ENCODE measurements around the gene MRTFA.
"Not testable (repeated sequence)": the region's sequence is repeated elsewhere in the genome, so short reads cannot be mapped to it uniquely, and the experiment has no call there.

The MRTFA gene

GRCh38 chr22:40660730-40661129 is 24.2 kb upstream of the MRTFA start:
- DNase-seq (ENCODE audit: low read depth in 2 of 3, low spot score in 2 of 3) = no peak

- no peak for DNase-seq (ENCODE audit: low read depth in 2 of 3, low spot score in 2 of 3)
Observed at GRCh38 chr22:40659166-40659565, 22.6 kb upstream of the MRTFA start.

DNA sequence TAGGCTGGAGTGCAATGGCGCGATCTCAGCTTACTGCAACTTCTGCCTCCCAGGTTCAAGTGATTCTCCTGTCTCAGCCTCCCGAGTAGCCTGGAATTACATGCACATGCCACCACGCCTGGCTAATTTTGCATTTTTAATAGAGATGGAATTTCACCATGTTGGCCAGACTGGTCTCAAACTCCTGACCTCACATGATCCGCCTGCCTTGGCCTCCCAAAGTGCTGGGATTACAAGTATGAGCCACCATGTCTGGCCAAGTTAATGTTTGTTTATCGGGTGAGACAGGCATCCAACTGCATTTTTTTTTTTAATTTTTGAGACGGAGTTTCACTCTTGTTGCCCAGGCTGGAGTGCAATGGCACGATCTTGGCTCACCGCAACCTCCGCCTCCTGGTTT is 20.1 kb upstream of the MRTFA start:
- DNase-seq (ENCODE audit: low read depth in 2 of 3, low spot score in 2 of 3) = not testable (repeated sequence)

DNA sequence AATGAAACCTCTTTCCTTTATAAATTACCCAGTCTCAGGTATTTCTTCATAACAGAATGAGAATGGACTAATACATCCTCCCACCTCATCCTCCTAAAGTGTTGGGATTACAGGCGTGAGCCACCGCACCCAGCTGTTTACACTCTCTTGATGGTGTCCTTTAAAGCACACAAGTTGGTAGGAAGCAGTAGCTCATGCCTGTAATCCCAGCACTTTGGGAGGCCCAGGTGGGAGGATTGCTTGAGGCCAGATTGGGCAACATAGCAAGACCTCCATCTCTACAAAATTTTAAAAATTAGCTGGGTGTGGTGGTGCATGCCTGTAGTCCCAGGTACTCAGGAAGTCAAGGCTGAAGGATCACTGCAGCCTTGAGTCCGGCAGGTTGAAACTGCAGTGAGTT is 19.4 kb upstream of the MRTFA start:
- DNase-seq (ENCODE audit: low read depth in 2 of 3, low spot score in 2 of 3) = not testable (repeated sequence)

- no peak for DNase-seq (ENCODE audit: low read depth in 2 of 3, low spot score in 2 of 3)
Observed at GRCh38 chr22:40654522-40655167, 18.1 kb upstream of the MRTFA start.

- DNase-seq (ENCODE audit: low read depth in 2 of 3, low spot score in 2 of 3) = no peak
Observed at GRCh38 chr22:40653361-40653760, 16.8 kb upstream of the MRTFA start.

GRCh38 chr22:40651563-40652501 is 15.3 kb upstream of the MRTFA start:
- DNase-seq (ENCODE audit: low read depth in 2 of 3, low spot score in 2 of 3) = peak; percentile 50 to 80 (median 71)

DNA sequence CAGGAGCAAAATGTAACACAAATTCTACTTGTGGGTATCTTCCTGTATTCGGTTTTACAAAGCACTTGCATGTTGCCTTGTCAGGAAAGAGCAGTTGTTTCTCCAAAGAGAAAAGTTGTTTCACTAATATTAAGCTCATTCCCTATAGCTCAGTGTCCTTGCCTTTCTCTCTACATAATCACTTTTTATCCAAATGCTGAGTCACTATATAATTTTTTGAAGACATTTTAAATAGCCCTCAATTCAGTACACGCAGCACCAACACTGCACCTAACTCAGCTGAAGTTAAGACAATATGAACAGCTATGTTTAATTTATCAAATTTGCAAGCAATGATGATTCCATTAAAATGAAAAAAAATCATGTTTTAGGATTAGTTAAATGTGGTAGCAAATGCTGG is 14.5 kb upstream of the MRTFA start:
- DNase-seq (ENCODE audit: low read depth in 2 of 3, low spot score in 2 of 3) = no peak

GRCh38 chr22:40648386-40648785 is 11.9 kb upstream of the MRTFA start:
- DNase-seq (ENCODE audit: low read depth in 2 of 3, low spot score in 2 of 3) = no peak

DNA sequence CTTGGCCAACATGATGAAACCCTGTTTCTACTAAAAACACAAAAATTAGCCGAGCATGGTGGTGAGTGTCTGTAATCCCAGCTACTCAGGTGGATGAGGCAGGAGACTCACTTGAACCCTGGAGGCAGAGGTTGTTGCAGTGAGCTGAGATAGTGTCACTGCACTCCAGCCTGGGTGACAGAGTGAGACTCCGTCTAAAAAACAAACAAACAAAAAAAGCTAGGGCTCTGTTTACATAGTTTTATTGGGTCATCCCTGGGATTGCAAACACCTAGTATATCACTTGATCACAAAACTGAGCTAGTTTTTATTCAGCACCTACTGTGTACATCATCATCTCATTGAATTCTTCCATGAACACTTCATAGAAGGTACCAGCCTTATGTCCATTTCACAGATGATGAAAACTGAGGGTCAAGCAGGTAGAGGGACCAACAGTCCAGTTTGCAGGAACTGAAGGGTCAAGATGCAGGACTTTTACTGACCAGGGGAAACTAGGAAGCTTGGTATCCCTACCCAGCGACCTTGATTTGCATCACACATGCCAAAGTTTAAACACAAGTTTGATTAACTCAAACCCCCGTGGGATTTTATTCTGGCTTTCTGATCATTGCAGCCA is 9.2 kb upstream of the MRTFA start:
- DNase-seq (ENCODE audit: low read depth in 2 of 3, low spot score in 2 of 3) = no peak

DNA sequence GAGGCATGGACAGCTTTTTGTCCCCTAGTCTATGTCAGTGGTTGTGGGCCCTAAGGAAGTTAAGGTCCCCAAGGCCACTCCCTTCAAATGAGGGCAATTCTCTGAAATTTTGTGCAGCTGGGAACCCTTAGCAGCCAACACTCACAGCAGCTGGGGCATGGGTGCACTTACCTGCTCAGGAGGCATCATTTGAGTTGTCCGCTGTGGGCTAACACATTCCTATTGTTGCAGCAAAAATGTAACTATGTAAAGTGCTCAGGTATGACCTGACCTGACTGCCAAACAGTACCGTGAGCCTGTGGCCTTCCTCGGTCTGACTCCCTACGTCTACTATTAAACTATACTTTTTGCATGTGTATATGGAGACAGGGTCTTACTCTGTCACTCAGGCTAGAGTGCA is 5.8 kb upstream of the MRTFA start:
- DNase-seq (ENCODE audit: low read depth in 2 of 3, low spot score in 2 of 3) = no peak

DNA sequence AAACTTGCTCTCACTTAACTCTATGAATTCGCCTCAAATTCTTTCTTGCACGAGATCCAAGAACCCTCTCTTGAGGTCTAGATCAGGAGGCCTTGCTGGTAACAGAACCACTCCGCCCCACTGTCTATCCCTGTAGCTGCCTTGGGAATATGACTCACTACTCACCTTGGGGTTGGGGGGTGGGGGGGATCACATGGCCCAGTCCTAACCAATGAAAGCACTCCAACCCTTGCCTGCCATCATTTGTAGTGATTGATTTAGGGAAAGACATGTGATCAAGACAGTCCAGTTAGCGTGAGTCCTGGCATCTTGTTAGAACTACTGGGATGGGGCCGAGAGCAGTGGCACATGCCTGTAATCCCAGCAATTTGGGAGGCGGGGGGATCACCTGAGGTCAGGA is 4.8 kb upstream of the MRTFA start:
- no peak for DNase-seq (ENCODE audit: low read depth in 2 of 3, low spot score in 2 of 3)

GRCh38 chr22:40638261-40638660 is 1.7 kb upstream of the MRTFA start:
- DNase-seq (ENCODE audit: low read depth in 2 of 3, low spot score in 2 of 3) = no peak

GRCh38 chr22:40637183-40638150 is 948 bp upstream of the MRTFA start:
- peak in 1 of 3 experiments; percentile 28 for DNase-seq (ENCODE audit: low read depth in 2 of 3, low spot score in 2 of 3)

GRCh38 chr22:40635940-40636379 is 559 bp downstream of the MRTFA start:
- no peak for DNase-seq (ENCODE audit: low read depth in 2 of 3, low spot score in 2 of 3)

DNA sequence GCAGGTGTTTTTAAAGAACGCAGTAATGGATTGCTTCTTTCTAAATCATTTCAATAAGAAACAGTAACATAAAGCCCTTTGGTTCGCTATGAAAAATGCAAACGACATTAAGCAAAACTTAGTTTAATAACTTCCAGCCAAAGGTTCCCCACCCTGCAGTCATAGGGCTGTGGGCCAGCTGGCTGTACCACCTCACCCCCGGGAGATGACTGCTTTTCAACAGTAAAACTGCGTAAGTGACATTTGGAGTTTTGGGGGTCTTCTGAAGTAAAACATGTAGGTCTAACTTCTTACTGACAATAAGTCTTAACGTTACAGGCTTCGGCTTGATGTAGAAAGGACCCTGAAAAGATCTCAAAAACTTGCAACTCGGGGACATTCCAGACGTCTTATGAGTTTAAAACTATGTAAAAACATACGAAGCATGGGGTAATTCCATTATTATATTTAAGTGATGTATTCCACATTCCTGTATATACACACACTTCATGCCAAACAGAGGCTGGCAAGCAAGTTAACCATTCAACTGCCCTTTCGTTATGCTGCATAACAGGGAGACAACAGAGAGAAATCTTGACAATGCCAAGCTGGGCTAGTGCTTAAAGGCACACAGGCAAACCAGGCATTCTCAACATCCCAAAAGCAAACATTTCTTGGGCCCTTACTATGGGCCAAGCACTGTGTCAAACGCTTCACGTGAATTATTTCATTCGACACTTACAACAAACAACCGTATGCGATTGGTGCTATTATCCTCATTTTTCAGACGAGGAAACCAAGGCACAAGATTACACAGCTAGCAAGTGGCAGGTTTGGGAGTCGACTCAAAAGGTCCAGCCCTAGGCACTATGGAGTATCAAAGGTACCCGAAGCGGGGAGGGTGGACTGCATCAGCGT is 1.2 kb downstream of the MRTFA start:
- DNase-seq (ENCODE audit: low read depth in 2 of 3, low spot score in 2 of 3) = no peak

- no peak for DNase-seq (ENCODE audit: low read depth in 2 of 3, low spot score in 2 of 3)
Observed at GRCh38 chr22:40634119-40634903, 2.2 kb downstream of the MRTFA start.

- no peak for DNase-seq (ENCODE audit: low read depth in 2 of 3, low spot score in 2 of 3)
Observed at GRCh38 chr22:40633036-40633435, 3.5 kb downstream of the MRTFA start.

GRCh38 chr22:40631925-40632324 is 4.6 kb downstream of the MRTFA start:
- no peak for DNase-seq (ENCODE audit: low read depth in 2 of 3, low spot score in 2 of 3)
